HG03064 (cell line): ENCODE results near the gene HCLS1.
"Not testable (repeated sequence)": the region's sequence is repeated elsewhere in the genome, so short reads cannot be mapped to it uniquely, and the experiment has no call there.

Experiments
- ATAC-seq: cut with Tn5 transposase; IDR thresholded peaks from one replicate; pipeline ENCODE4 v1.9.1; 2021; ENCODE audit warnings: low read depth; ENCODE audit not compliant: unreplicated experiment

The HCLS1 gene

GRCh38 chr3:121601212-121601812, 59.4 kb downstream of the HCLS1 start:
- ATAC-seq, result no peak

GRCh38 chr3:121599900-121600299, 60.8 kb downstream of the HCLS1 start:
- ATAC-seq, result not testable (repeated sequence)

- ATAC-seq, result no peak
Measured at GRCh38 chr3:121598564-121598963, 62.1 kb downstream of the HCLS1 start.

GRCh38 chr3:121595765-121596406, 64.8 kb downstream of the HCLS1 start:
- ATAC-seq, result no peak

GRCh38 chr3:121594850-121595249, 65.9 kb downstream of the HCLS1 start:
- ATAC-seq, result no peak

- not testable (repeated sequence) for ATAC-seq
Measured at GRCh38 chr3:121593806-121594205, 66.9 kb downstream of the HCLS1 start.

GRCh38 chr3:121592856-121593702, 67.6 kb downstream of the HCLS1 start, which contains the start of gene FBXO40:
Gene FBXO40, plus strand, starts transcription at chr3:121593379. Its CDS starts 27,197 bp downstream, at chr3:121620576.
- no peak for ATAC-seq

GRCh38 chr3:121584418-121584817, 76.3 kb downstream of the HCLS1 start:
- ATAC-seq, result no peak

GRCh38 chr3:121581691-121582090, 79.0 kb downstream of the HCLS1 start:
- no peak for ATAC-seq
